Measurements from ENCODE around the gene SNAP91.
"Not testable (repeated sequence)": the region's sequence is repeated elsewhere in the genome, so short reads cannot be mapped to it uniquely, and the experiment has no call there.

SNAP91 gene

GRCh38 chr6:83756565-83756964 lies 47.7 kb upstream of the SNAP91 start:
- H3K9ac ChIP-seq (ENCODE audit: low read depth, low read length) = no peak overlapping the region
- no peak overlapping the region for H3K4me3 ChIP-seq (ENCODE audit: low read depth in 1 of 2, low read length in 2 of 2)
- no peak overlapping the region for H2AFZ ChIP-seq (ENCODE audit: low read depth, low read length)
- H3K9me3 ChIP-seq (ENCODE audit: insufficient read depth, low read length, severe bottlenecking) = peaks cover 10% of the 10 kb centered on the region
- H3K36me3 ChIP-seq (ENCODE audit: insufficient read depth, low read length) = no peaks in the 10 kb centered on the region
- TF ChIP-seq EZH2 (IDR thresholded peaks at IDR 0.05; ENCODE audit: borderline replicate concordance, low read depth, low read length, severe bottlenecking) (no peak), CTCF (IDR thresholded peaks at IDR 0.05; ENCODE audit: borderline replicate concordance, extremely low read depth, low read length, poor library complexity, severe bottlenecking) (no peak)
- H3K4me2 ChIP-seq (ENCODE audit: insufficient read depth, low read length) = no peak overlapping the region
- no peaks in the 10 kb centered on the region for H3K79me2 ChIP-seq (ENCODE audit: insufficient read depth, low read length)
- H3K27ac ChIP-seq (ENCODE audit: low read length) = no peak overlapping the region
- no peaks in the 10 kb centered on the region for H3K4me1 ChIP-seq (ENCODE audit: insufficient read depth, low read length)
- ATAC-seq (ENCODE audit: insufficient read depth, low read depth) = no peak
- no peaks in the 10 kb centered on the region for H4K20me1 ChIP-seq (ENCODE audit: insufficient read depth, low read length)
- no peak for DNase-seq
- no peaks in the 10 kb centered on the region for H3K27me3 ChIP-seq (ENCODE audit: insufficient read depth, low read length, poor library complexity)

GRCh38 chr6:83752375-83752774 lies 43.5 kb upstream of the SNAP91 start:
- H3K36me3 ChIP-seq (ENCODE audit: insufficient read depth, low read length); H3K9me3 ChIP-seq (ENCODE audit: insufficient read depth, low read length, severe bottlenecking); ATAC-seq (ENCODE audit: insufficient read depth, low read depth); H3K4me3 ChIP-seq (ENCODE audit: low read depth in 1 of 2, low read length in 2 of 2); H3K79me2 ChIP-seq (ENCODE audit: insufficient read depth, low read length); DNase-seq; H3K27ac ChIP-seq (ENCODE audit: low read length); H4K20me1 ChIP-seq (ENCODE audit: insufficient read depth, low read length); H3K27me3 ChIP-seq (ENCODE audit: insufficient read depth, low read length, poor library complexity); H2AFZ ChIP-seq (ENCODE audit: low read depth, low read length); H3K4me2 ChIP-seq (ENCODE audit: insufficient read depth, low read length); H3K9ac ChIP-seq (ENCODE audit: low read depth, low read length); H3K4me1 ChIP-seq (ENCODE audit: insufficient read depth, low read length): not testable (repeated sequence)

- H4K20me1 ChIP-seq (ENCODE audit: insufficient read depth, low read length) = no peaks in the 10 kb centered on the region
- H3K27ac ChIP-seq (ENCODE audit: low read length) = no peak overlapping the region
- H3K79me2 ChIP-seq (ENCODE audit: insufficient read depth, low read length) = no peaks in the 10 kb centered on the region
- H3K9ac ChIP-seq (ENCODE audit: low read depth, low read length) = no peak overlapping the region
- H3K4me2 ChIP-seq (ENCODE audit: insufficient read depth, low read length) = no peak overlapping the region
- no peaks in the 10 kb centered on the region for H3K4me1 ChIP-seq (ENCODE audit: insufficient read depth, low read length)
- no peaks in the 10 kb centered on the region for H3K27me3 ChIP-seq (ENCODE audit: insufficient read depth, low read length, poor library complexity)
- no peaks in the 10 kb centered on the region for H3K36me3 ChIP-seq (ENCODE audit: insufficient read depth, low read length)
- DNase-seq = no peak
- TF ChIP-seq EZH2 (IDR thresholded peaks at IDR 0.05; ENCODE audit: borderline replicate concordance, low read depth, low read length, severe bottlenecking) (no peak), CTCF (IDR thresholded peaks at IDR 0.05; ENCODE audit: borderline replicate concordance, extremely low read depth, low read length, poor library complexity, severe bottlenecking) (no peak)
- no peaks in the 10 kb centered on the region for H3K9me3 ChIP-seq (ENCODE audit: insufficient read depth, low read length, severe bottlenecking)
- ATAC-seq (ENCODE audit: insufficient read depth, low read depth) = no peak
- H3K4me3 ChIP-seq (ENCODE audit: low read depth in 1 of 2, low read length in 2 of 2) = no peak overlapping the region
- no peak overlapping the region for H2AFZ ChIP-seq (ENCODE audit: low read depth, low read length)
These were observed 32.2 kb upstream of the SNAP91 start for GRCh38 chr6:83741089-83741488.

- DNase-seq (no peak), ATAC-seq (ENCODE audit: insufficient read depth, low read depth) (no peak)
- no peak for TF ChIP-seq EZH2 (IDR thresholded peaks at IDR 0.05; ENCODE audit: borderline replicate concordance, low read depth, low read length, severe bottlenecking)
- TF ChIP-seq CTCF (IDR thresholded peaks at IDR 0.05; ENCODE audit: borderline replicate concordance, extremely low read depth, low read length, poor library complexity, severe bottlenecking) = no peak
- no peak overlapping the region for H3K9ac ChIP-seq (ENCODE audit: low read depth, low read length)
- H2AFZ ChIP-seq (ENCODE audit: low read depth, low read length) = no peak overlapping the region
- H3K4me2 ChIP-seq (ENCODE audit: insufficient read depth, low read length) = no peak overlapping the region
- no peak overlapping the region for H3K4me3 ChIP-seq (ENCODE audit: low read depth in 1 of 2, low read length in 2 of 2)
- H3K4me1 ChIP-seq (ENCODE audit: insufficient read depth, low read length) = no peaks in the 10 kb centered on the region
- no peaks in the 10 kb centered on the region for H3K79me2 ChIP-seq (ENCODE audit: insufficient read depth, low read length)
- no peaks in the 10 kb centered on the region for H3K9me3 ChIP-seq (ENCODE audit: insufficient read depth, low read length, severe bottlenecking)
- no peak overlapping the region for H3K27ac ChIP-seq (ENCODE audit: low read length)
- no peaks in the 10 kb centered on the region for H3K36me3 ChIP-seq (ENCODE audit: insufficient read depth, low read length)
- no peaks in the 10 kb centered on the region for H3K27me3 ChIP-seq (ENCODE audit: insufficient read depth, low read length, poor library complexity)
- H4K20me1 ChIP-seq (ENCODE audit: insufficient read depth, low read length) = no peaks in the 10 kb centered on the region
These were observed 26.6 kb upstream of the SNAP91 start for GRCh38 chr6:83735461-83735860.
